Naive thymus-derived CD8-positive, alpha-beta T cell (primary cell): ENCODE measurements around the gene AJUBA. TPM values are rescaled to one million over a fixed set of nuclear protein-coding genes. Genes with fewer than 3 reads are reported as not detected.
"Not testable (repeated sequence)": the region's sequence is repeated elsewhere in the genome, so short reads cannot be mapped to it uniquely, and the experiment has no call there.

Experiments used
- ATAC-seq, 2 donors: fragments of 150-1000 bp; cut with Tn5 transposase in 1 of 2; sonication (Bioruptor Pico), chemical (Tn5 transposase) in 1 of 2; 1 replicate in 1 of 2; 2 replicates in 1 of 2; pipeline ENCODE4 v1.10.0; 2021; ENCODE audit warnings: mild to moderate bottlenecking in 2 of 2, moderate library complexity in 2 of 2
- POLR2A ChIA-PET: fragments of 350-600 bp; sonication (Branson Sonifier 250); formaldehyde crosslinking; loops from one replicate; lab custom pipeline; 2021; ENCODE audit warnings: antibody characterized with exemption; lab: Charles Lee
- DNase-seq, 10 donors: peaks; one replicate each; pipeline versions ENCODE4 v3.0.0 to v3.0.0-alpha.2; 2020 to 2022
- H3K27ac Mint-ChIP-seq, 10 donors: one replicate each; pipeline ENCODE4 v1.8.0; 2020 to 2022; ENCODE audit warnings: mild to moderate bottlenecking in 10 of 10, mixed read lengths in 10 of 10, moderate library complexity in 4 of 10, inconsistent platforms in 1 of 10
- H3K27me3 Mint-ChIP-seq, 5 donors: one replicate each; pipeline ENCODE4 v1.8.0; 2021 to 2022; ENCODE audit warnings: mixed read lengths in 5 of 5
- H3K36me3 Mint-ChIP-seq, 3 donors: one replicate each; pipeline ENCODE4 v1.8.0; 2020 to 2022; ENCODE audit warnings: mixed read lengths in 3 of 3, mild to moderate bottlenecking in 2 of 3, inconsistent platforms in 1 of 3
- H3K4me1 Mint-ChIP-seq, 4 donors: one replicate each; pipeline ENCODE4 v1.8.0; 2021 to 2022; ENCODE audit warnings: mixed read lengths in 4 of 4
- H3K4me3 Mint-ChIP-seq, 10 donors: one replicate each; pipeline ENCODE4 v1.8.0; 2020 to 2022; ENCODE audit warnings: mild to moderate bottlenecking in 10 of 10, mixed read lengths in 10 of 10, moderate library complexity in 6 of 10, inconsistent platforms in 1 of 10
- H3K9me3 Mint-ChIP-seq, 9 donors: one replicate each; pipeline ENCODE4 v1.8.0; 2020 to 2022; ENCODE audit warnings: mixed read lengths in 9 of 9, mild to moderate bottlenecking in 3 of 9, inconsistent platforms in 1 of 9, moderate library complexity in 1 of 9
- polyA plus RNA-seq, 3 donors: library from polyadenylated mRNA; unstranded; fragments of 300-500 nt; fragmentation: Illumina TruSeq; gene quantifications; one replicate each; pipeline ENCODE4 v1.2.3, GENCODE V29; 2021
- total RNA-seq, 8 experiments: library from RNA in 2 of 8; stranded (reverse) in 2 of 8; gene quantifications; one replicate each; pipeline ENCODE4 v1.2.3 and lab custom pipeline; 2021 to 2026

Gene AJUBA
- total and polyA plus RNA-seq, 5 experiments from 2014 or later = 0.05 to 1.9 (median 1.2) TPM

DNA sequence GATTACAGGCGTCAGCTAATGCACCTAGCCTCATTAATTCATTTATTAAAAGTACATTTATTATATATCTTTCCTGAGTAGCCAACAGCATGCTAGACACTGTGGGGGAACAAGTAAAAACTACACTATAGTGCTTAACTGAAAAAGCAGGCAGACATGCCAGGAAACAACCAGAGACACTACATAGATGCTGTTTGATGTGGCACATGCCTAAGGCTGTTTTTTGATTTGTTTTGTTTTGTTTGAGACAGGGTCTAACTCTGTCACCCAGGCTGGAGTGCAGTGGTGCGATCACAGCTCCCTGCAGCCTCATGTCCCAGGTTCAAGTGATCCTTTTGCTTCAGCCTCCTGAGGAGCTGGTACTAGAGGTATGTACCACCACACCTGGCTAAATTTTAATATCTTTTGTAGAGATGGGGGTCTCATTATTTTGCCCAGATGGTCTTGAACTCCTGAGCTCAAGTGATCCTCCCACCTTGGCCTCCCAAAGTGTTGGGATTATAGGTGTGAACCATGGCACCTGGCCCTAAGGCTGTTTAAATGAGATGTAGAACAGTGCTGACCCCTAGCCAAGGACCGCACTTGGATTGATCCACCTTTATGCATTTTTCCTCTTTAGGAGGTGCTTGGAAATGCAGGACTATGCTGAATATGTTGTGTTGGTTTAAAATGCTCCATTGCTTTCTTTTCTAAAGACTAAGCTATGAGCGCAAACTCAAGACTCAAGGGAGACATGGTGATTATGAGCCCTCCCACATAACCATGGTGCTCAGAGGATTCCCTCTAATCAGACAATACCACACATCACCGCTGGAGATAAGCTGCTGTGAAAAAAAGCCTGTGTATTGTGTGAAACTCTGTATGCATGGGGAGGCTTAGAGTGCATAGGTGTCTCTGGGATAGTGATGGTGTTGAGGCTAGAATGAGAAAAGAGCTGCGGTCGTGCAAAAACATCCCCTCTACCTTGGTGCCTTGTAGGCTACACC lies 38.1 kb upstream of the AJUBA start:
- Mint-ChIP-seq H3K9me3 (no peaks in the 10 kb centered on the region), H3K4me1 (peaks cover 28 to 47% (median 40%) of the 10 kb centered on the region in 4 donors), H3K27ac (peak overlapping the region in 9 of 10 donors; percentile 45 to 93 (median 82)), H3K27me3 (peaks cover 0 to 3% (median 0%) of the 10 kb centered on the region in 5 donors), H3K4me3 (peak overlapping the region in 9 of 10 donors; percentile 24 to 81 (median 45)), H3K36me3 (peaks cover 2 to 16% (median 3%) of the 10 kb centered on the region in 3 donors)
- ATAC-seq (peak; percentile 58 to 76), DNase-seq (peak in 2 of 10 donors; percentile 15 to 33)
- POLR2A ChIA-PET = interaction anchor here (1.2 to 2.1 kb wide), 3 partner anchors 8 to 14 kb away, joined by 3 to 16 read pairs (median 10); no protein-coding TSS in a partner anchor

DNA sequence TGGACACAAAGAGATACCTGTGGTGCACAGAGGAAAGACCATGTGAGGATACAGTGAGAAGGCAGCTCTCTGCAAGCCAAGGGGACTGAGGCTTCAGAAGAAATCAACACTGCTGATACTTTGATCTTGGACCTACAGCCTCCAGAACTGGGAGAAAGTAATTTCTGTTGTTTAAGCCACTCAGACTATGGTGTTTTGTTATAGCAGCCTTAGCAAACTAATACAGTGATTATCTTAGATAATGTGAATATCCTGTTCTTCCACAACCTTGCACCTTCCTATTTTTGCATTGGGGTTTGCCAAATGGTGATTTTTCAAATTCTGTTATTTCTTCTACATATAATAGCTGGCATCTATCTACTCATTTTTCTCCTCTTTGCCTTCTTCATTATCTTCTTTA lies 35.8 kb upstream of the AJUBA start:
- Mint-ChIP-seq H3K4me1 (peaks cover 17 to 28% (median 22%) of the 10 kb centered on the region in 4 donors), H3K36me3 (no peaks in the 10 kb centered on the region), H3K4me3 (no peak overlapping the region), H3K27me3 (peaks cover 0 to 3% (median 0%) of the 10 kb centered on the region in 5 donors), H3K9me3 (no peaks in the 10 kb centered on the region), H3K27ac (no peak overlapping the region)
- POLR2A ChIA-PET = interaction anchor here (0.7 to 1.0 kb wide), 2 partner anchors 11 to 38 kb away, joined by 3 to 4 read pairs; no protein-coding TSS in a partner anchor
- ATAC-seq (no peak), DNase-seq (no peak)

DNA sequence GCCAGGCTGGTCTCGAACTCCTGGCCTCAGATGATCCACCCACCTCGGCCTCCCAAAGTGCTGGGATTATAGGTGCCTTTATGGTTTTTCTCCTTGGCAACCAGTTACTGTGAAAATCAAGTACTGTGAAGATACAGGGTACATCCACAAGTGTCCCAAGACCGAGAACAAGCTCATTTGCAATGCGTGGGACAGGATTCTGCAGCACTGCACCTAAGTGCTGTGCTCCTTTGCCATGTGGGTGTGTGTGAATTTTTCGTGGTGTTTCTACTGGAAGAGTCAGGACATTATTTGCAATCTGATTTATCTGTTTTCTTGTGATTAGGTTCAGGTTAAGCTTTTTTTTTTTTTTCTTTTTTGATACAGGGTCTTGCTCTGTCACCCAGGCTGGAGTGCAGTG lies 34.7 kb upstream of the AJUBA start:
- no peaks in the 10 kb centered on the region for H3K36me3 Mint-ChIP-seq
- peaks cover 0 to 3% (median 0%) of the 10 kb centered on the region in 5 donors for H3K27me3 Mint-ChIP-seq
- H3K9me3 Mint-ChIP-seq = no peaks in the 10 kb centered on the region
- ATAC-seq (no peak), DNase-seq (no peak)
- H3K4me3 Mint-ChIP-seq = no peak overlapping the region
- H3K27ac Mint-ChIP-seq = no peak overlapping the region
- peaks cover 12 to 20% (median 15%) of the 10 kb centered on the region in 4 donors for H3K4me1 Mint-ChIP-seq
- POLR2A ChIA-PET = interaction anchor here (0.7 kb wide), 1 partner anchor 21 kb away, joined by 3 read pairs; no protein-coding TSS in a partner anchor

DNA sequence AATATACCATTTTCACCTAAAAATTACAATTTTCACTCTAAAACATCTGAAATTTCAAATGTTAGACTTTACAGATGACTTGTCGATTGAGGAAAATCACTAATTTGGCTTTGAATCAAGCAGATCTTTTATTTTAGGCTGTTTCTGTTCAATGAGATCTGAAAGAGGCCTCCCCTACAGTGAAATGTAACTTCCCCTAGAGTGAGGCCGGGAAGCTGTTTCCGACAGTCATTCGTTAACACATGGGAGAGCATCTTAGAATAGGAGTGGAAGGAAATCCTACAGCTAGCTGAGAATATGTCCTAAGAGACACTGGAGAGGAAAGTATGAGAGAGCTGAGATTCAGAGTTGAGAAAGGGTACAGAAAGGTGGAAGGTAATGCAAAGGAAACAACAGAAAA lies 33.3 kb upstream of the AJUBA start:
- Mint-ChIP-seq H3K4me3 (peak overlapping the region in 2 of 10 donors; percentile 0 to 22), H3K4me1 (peaks cover 6 to 8% (median 7%) of the 10 kb centered on the region in 4 donors), H3K27ac (peak overlapping the region in 3 of 10 donors; percentile 56 to 86 (median 66)), H3K9me3 (no peaks in the 10 kb centered on the region), H3K36me3 (no peaks in the 10 kb centered on the region), H3K27me3 (peaks cover 0 to 3% (median 0%) of the 10 kb centered on the region in 5 donors)
- ATAC-seq (no peak), DNase-seq (no peak)
- POLR2A ChIA-PET = interaction anchor here (1.2 to 1.7 kb wide), 2 partner anchors 9 to 18 kb away, joined by 3 to 6 read pairs; no protein-coding TSS in a partner anchor

DNA sequence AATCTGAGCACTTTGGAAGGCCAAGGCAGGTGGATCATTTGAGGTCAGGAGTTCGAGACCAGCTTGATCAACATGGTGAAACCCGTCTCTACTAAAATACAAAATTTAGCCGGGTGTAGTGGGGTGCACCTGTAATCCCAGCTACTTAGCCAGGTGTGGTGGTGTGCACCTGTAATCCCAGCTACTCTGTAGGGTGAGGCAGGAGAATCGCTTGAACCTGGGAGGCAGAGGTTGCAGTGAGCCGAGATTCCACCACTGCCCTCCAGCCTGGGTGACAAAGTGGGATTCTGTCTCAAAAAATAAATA lies 31.4 kb upstream of the AJUBA start:
- H3K27me3 Mint-ChIP-seq, H3K9me3 Mint-ChIP-seq, H3K36me3 Mint-ChIP-seq, DNase-seq, H3K4me3 Mint-ChIP-seq, ATAC-seq, H3K27ac Mint-ChIP-seq: not testable (repeated sequence)
- H3K4me1 Mint-ChIP-seq = peaks cover 12 to 18% (median 17%) of the 10 kb centered on the region in 4 donors
- POLR2A ChIA-PET = interaction anchor here (0.5 to 1.1 kb wide), 3 partner anchors 17 to 189 kb away, joined by 3 to 5 read pairs (median 3); no protein-coding TSS in a partner anchor

DNA sequence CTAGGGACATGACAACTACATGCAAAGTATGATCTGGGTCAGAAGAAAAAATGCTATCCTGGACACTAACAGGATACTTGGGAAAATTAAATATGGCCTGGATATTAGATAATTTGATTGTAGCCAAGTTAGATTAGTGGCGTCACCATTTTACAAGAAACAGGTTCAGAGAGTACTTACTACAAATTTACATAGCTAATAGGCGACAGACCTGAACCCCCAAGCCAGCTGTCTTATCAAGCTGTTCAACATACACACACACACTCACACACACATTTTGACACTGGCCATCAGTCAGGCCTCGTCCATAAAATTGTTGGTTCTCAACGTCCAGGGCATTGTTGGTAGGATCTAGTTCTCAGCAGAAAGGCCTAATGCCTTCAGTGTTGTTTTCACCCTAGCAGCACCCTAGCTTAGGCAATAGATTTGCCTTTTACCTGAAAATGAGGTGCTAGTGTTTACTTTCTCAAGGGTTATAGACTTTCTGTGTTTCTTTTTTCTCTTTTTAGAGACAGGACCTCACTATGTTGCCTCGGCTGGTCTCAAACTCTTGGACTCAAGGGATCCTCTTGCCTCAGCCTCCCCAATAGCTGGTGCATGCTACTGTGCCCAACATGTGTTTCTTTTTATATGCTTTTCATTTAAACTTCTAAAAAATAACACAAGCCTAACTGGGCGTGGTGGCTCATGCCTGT lies 30.9 kb upstream of the AJUBA start:
- Mint-ChIP-seq H3K27ac (peak overlapping the region in 3 of 10 donors; percentile 58 to 81 (median 76)), H3K36me3 (no peaks in the 10 kb centered on the region), H3K27me3 (peaks cover 0 to 3% (median 0%) of the 10 kb centered on the region in 5 donors), H3K4me1 (peaks cover 12 to 23% (median 22%) of the 10 kb centered on the region in 4 donors), H3K4me3 (no peak overlapping the region), H3K9me3 (no peaks in the 10 kb centered on the region)
- POLR2A ChIA-PET = interaction anchor here (0.5 to 1.1 kb wide), 3 partner anchors 8 to 189 kb away, joined by 3 read pairs; no protein-coding TSS in a partner anchor
- DNase-seq (no peak), ATAC-seq (no peak)

DNA sequence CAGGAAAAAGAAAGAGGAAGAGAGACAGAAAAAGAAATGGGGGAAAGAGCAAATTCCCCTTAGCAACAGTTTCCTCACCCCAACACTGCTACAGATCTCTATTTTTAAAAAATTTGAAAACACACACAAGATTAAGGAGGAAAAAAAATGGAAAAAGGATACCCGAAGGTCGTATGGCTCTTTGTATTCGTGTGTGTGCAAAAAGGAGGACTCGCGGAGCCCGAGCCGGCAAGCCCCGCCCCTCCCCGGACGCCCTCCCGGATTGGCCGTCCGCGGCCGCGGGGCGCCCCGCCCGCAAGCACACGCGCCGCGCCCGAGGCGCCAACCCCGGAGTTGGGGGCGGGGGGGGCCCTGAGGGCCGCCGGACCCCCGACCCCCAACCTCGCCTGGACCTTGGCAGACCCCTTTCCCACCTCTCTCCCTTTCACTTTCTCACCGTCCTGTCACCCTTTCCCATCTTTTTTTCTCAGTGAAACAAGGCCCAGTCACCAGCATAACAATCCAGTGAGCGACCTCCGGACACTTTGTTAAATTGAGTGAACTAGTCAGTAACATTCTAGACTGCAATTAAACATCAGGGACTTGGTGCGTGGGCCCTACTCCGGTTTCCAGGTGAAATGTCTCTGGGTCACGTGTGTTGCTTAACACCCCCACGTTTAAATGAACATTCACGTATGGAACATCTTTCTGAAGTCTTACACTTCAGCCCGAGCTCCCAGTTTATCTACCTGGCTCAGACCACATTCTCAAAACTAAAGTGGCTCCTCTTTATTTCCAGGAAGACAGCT lies 27.8 kb upstream of the AJUBA start, which contains the start of gene C14orf93:
TSS of gene C14orf93 (minus strand) at position 205 of the 788 bp plus-strand sequence. CDS start 11,120 bp downstream, outside the sequence.
- POLR2A ChIA-PET = interaction anchor here (0.9 to 2.2 kb wide), 4 partner anchors 15 to 85 kb away, joined by 3 to 10 read pairs (median 6); partner anchors contain the start of genes ACIN1 and C14orf119
- H3K4me3 Mint-ChIP-seq = peak within 1 kb of the TSS; percentile 92 to 99 (median 96)
- H3K9me3 Mint-ChIP-seq = no peaks in the 10 kb centered on the region
- H3K27ac Mint-ChIP-seq = peak within 1 kb of the TSS; percentile 82 to 99 (median 98)
- H3K27me3 Mint-ChIP-seq = no peaks in the 10 kb centered on the region
- DNase-seq (peak; percentile 62 to 85 (median 73)), ATAC-seq (peak; percentile 19 to 35)
- H3K4me1 Mint-ChIP-seq = peaks cover 13 to 48% (median 39%) of the 10 kb centered on the region in 4 donors
- H3K36me3 Mint-ChIP-seq = no peaks in the 10 kb centered on the region

DNA sequence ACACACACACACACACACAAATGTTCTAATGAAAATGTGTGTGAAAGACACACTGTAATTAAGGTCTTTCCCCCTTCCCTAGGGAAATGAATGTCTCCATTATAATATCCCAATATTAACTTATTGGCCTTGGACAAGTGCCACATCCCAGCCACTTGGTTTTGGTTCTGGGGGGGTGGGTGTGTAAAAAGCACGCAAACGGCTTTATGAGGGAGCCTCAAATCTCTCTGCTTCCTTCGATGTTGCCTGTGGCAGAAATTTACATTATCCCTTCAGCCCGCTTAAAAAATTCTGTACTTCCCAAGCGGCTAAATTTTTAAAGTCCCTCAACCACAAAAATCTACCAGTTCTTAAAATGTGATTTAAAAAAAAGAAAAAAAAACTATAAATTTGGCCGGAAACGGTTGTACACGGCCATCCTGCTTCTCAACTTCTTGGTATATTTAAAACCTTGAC lies 27.2 kb upstream of the AJUBA start:
- Mint-ChIP-seq H3K27me3 (no peaks in the 10 kb centered on the region), H3K27ac (peak overlapping the region; percentile 82 to 97 (median 93)), H3K4me1 (peaks cover 16 to 50% (median 41%) of the 10 kb centered on the region in 4 donors), H3K9me3 (no peaks in the 10 kb centered on the region), H3K4me3 (peak overlapping the region; percentile 90 to 99 (median 94)), H3K36me3 (no peaks in the 10 kb centered on the region)
- DNase-seq (no peak), ATAC-seq (no peak)
- POLR2A ChIA-PET = interaction anchor here (0.5 kb wide), 1 partner anchor 88 kb away, joined by 6 read pairs; no protein-coding TSS in a partner anchor

DNA sequence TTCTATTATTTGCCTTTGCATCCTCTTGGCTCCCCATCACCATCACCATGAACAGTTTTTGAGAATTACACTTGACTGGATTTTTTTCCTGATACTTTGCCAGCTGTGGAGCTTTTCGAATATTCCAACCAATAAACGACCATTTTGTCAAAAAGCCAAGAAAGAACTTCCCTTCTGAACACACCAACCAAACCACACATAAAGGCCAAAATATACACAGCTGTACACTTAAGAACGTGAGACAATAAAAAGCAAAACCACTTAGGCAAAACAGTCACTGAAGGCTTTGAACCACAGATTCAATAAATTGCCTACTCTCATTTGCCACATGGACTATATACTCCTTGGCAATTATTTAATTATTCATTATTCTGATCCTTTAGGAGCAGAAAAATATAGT lies 26.5 kb upstream of the AJUBA start:
- ATAC-seq (no peak), DNase-seq (no peak)
- Mint-ChIP-seq H3K27me3 (no peaks in the 10 kb centered on the region), H3K36me3 (no peaks in the 10 kb centered on the region), H3K9me3 (no peaks in the 10 kb centered on the region), H3K4me1 (peaks cover 16 to 50% (median 41%) of the 10 kb centered on the region in 4 donors), H3K27ac (peak overlapping the region in 9 of 10 donors; percentile 47 to 97 (median 54)), H3K4me3 (peak overlapping the region in 9 of 10 donors; percentile 21 to 99 (median 93))
- POLR2A ChIA-PET = interaction anchor here (2.4 to 3.8 kb wide), 3 partner anchors 20 to 86 kb away, joined by 7 to 26 read pairs (median 20); partner anchors contain the start of genes ACIN1 and C14orf119

DNA sequence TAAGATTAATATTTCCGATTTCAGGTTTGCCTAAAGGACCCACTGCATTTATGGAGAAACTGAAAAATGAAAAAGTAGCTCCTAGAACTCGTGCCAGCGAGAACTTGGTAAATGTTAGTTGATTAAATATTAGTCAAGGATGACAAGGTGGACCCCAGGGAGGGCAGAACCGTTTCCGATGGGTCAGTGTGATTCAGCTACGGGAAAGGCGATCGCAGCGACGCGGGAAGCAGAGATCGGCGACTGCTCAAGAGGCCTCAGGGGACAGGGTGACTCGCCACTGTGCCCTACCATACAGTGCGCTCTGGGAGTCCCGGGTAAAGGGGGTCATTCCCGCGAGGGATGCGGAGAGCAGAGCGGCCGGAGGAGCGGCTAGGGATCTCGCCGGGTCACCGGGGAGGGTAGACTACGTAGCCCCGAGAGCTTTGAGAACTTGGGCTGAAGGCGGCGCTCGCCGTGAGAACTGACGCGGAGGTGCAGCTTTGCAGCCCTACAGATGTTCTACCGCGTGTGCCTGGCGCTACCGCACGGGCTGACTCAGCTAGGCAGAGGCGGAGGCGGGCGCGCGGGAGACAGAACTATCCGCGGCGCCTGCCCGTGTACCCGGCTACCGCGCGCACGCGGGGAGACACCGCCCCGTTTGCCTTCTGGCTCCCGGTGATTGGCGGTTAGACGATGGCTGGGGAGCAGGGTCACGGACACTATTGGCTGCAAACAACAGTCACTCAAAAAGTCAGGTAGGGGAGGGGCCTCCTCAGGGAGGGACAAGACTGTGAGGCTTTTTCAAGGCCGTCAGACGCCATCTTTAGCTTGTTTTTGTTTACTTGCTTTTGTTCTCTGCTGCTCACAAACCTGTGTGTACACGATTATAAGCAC lies 24.4 kb upstream of the AJUBA start:
- Mint-ChIP-seq H3K9me3 (no peaks in the 10 kb centered on the region), H3K27me3 (no peaks in the 10 kb centered on the region), H3K4me3 (peak overlapping the region; percentile 93 to 98 (median 94)), H3K27ac (peak overlapping the region; percentile 92 to 98 (median 97)), H3K36me3 (no peaks in the 10 kb centered on the region), H3K4me1 (peaks cover 16 to 50% (median 41%) of the 10 kb centered on the region in 4 donors)
- ATAC-seq = peak; percentile 95 to 96
- peak; percentile 94 to 99 (median 97) for DNase-seq
- POLR2A ChIA-PET = interaction anchor here (0.6 to 3.8 kb wide), 36 partner anchors 9 to 1481 kb away, joined by 3 to 37 read pairs (median 5); partner anchors contain the start of genes ACIN1, AJUBA, C14orf119 and CDH24
